NCI-H1436 treated with DMSO at 0.1 percent for 48 hours (cell line): ENCODE data around the gene UBXN7.
"Not testable (repeated sequence)": the region's sequence is repeated elsewhere in the genome, so short reads cannot be mapped to it uniquely, and the experiment has no call there.

Experiments
- DNase-seq: peaks from one replicate; lab custom pipeline; 2025; lab: John Stamatoyannopoulos, UW

Gene UBXN7

GRCh38 chr3:196418601-196419000, 13.6 kb downstream of the UBXN7 start:
- DNase-seq = no peak

GRCh38 chr3:196414469-196414868, 17.8 kb downstream of the UBXN7 start:
- no peak for DNase-seq

- DNase-seq = no peak
Observed at GRCh38 chr3:196412704-196413103, 19.5 kb downstream of the UBXN7 start.

- DNase-seq = no peak
Observed at GRCh38 chr3:196409409-196409808, 22.8 kb downstream of the UBXN7 start.

GRCh38 chr3:196408565-196409300, 23.5 kb downstream of the UBXN7 start:
- DNase-seq = no peak

- no peak for DNase-seq
Observed at GRCh38 chr3:196406811-196407470, 25.3 kb downstream of the UBXN7 start.

- DNase-seq = no peak
Observed at GRCh38 chr3:196400331-196400730, 31.9 kb downstream of the UBXN7 start.

GRCh38 chr3:196399485-196399945, 32.7 kb downstream of the UBXN7 start:
- DNase-seq = no peak

- DNase-seq = no peak
Observed at GRCh38 chr3:196398782-196399181, 33.4 kb downstream of the UBXN7 start.

- DNase-seq = no peak
Observed at GRCh38 chr3:196397941-196398340, 34.3 kb downstream of the UBXN7 start.

GRCh38 chr3:196390116-196390515, 42.1 kb downstream of the UBXN7 start:
- DNase-seq = no peak

GRCh38 chr3:196388956-196389355, 43.3 kb downstream of the UBXN7 start:
- no peak for DNase-seq

- DNase-seq = not testable (repeated sequence)
Observed at GRCh38 chr3:196387941-196388340, 44.3 kb downstream of the UBXN7 start.

- DNase-seq = not testable (repeated sequence)
Observed at GRCh38 chr3:196386797-196387196, 45.4 kb downstream of the UBXN7 start.

- not testable (repeated sequence) for DNase-seq
Observed at GRCh38 chr3:196386034-196386433, 46.2 kb downstream of the UBXN7 start.

GRCh38 chr3:196385446-196385845, 46.8 kb downstream of the UBXN7 start:
- DNase-seq = not testable (repeated sequence)

GRCh38 chr3:196378146-196378841, 53.9 kb downstream of the UBXN7 start:
- DNase-seq = no peak

- no peak for DNase-seq
Observed at GRCh38 chr3:196377321-196377720, 54.9 kb downstream of the UBXN7 start.

- no peak for DNase-seq
Observed at GRCh38 chr3:196365736-196366135, 66.5 kb downstream of the UBXN7 start.

GRCh38 chr3:196360586-196360985, 71.6 kb downstream of the UBXN7 start:
- DNase-seq = no peak

GRCh38 chr3:196358540-196358939, 73.7 kb downstream of the UBXN7 start:
- not testable (repeated sequence) for DNase-seq

- DNase-seq = no peak
Observed at GRCh38 chr3:196357905-196358304, 74.3 kb downstream of the UBXN7 start.

- no peak for DNase-seq
Observed at GRCh38 chr3:196356556-196356955, 75.7 kb downstream of the UBXN7 start.
